Stimulated activated CD4-positive, alpha-beta T cell treated with anti-CD3 and anti-CD28 coated beads, Interleukin-2, amount 100 ng/mL, for 24 hours (primary cell): ENCODE data around the gene CDC73.

Source experiments
- DNase-seq, 2 donors: peaks; one replicate each; pipeline ENCODE4 v3.0.0-alpha.2; 2020

The CDC73 gene

DNA sequence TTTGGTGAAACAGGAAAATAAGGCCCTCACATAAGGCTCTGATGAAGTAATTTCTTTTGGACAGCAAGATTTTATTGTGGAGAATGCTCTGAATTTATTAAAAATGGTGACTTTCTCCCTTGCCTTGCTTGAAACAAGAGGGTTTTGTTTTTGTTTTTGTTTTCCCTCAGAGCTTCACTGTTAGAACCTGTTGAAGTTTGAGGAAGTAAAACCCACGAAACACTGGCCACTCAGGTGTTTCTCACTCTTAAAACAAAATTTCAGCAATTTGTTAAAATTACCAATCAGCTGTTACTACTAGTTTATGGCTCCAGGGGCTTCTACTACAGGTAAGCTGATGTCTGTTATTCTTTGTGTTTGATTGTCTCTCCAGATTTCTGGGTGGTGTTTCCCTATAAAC lies 177.2 kb downstream of the CDC73 start:
- no peak for DNase-seq

DNA sequence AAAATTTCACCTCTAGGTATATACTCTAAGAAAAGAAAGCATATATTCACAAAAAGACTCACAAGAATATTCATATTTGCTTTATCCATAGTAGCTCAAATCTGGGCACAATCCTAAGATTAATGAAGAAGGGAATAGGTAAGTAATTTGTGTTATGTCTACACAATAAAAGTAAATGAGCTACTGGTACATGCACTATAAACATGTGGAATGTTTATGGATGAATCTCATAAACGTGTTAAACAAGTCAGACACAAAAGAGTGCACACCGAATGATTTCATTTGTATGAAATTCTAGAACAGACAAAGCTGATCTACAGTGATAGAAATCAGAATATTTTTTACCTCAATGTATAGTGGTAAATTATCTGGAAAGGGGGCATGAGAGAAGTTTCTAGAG lies 179.9 kb downstream of the CDC73 start:
- DNase-seq = no peak

DNA sequence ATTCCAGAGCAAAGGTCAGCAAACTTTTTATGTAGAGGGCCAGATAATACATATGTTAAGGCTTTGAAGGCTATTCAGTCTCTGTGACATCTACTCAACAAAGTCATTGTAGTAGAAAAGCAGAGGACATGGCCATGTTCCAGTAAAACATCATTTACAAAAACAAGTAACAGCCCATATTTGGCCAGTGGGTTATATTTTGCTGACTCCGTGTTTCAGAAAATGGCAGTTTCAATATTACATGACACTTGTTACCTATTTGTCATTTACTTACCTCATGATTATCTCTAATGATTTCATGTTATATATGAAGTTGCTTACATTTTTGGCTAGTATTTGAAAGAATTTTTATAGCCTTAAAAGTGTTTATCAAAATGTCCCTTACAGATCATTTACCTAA lies 182.0 kb downstream of the CDC73 start:
- no peak for DNase-seq
